PC-9 (cell line): ENCODE measurements around the gene PALLD.

Experiments
- EZH2 ChIP-seq: fragments of 200-600 bp; sonication (generic); IDR thresholded peaks from 2 replicates; pipeline ENCODE4 v1.8.0; 2017; ENCODE audit warnings: antibody characterized with exemption, low read depth
- TF ChIP-seq, protein P1 (sequence below): fragments of 200-600 bp; sonication (generic); conservative IDR thresholded peaks from 2 replicates; pipeline ENCODE4 v1.6.1; 2017; ENCODE audit warnings: mixed run types, antibody characterized with exemption, mild to moderate bottlenecking, moderate library complexity

- no peak for TF ChIP-seq EZH2
- TF ChIP-seq, protein P1, sequence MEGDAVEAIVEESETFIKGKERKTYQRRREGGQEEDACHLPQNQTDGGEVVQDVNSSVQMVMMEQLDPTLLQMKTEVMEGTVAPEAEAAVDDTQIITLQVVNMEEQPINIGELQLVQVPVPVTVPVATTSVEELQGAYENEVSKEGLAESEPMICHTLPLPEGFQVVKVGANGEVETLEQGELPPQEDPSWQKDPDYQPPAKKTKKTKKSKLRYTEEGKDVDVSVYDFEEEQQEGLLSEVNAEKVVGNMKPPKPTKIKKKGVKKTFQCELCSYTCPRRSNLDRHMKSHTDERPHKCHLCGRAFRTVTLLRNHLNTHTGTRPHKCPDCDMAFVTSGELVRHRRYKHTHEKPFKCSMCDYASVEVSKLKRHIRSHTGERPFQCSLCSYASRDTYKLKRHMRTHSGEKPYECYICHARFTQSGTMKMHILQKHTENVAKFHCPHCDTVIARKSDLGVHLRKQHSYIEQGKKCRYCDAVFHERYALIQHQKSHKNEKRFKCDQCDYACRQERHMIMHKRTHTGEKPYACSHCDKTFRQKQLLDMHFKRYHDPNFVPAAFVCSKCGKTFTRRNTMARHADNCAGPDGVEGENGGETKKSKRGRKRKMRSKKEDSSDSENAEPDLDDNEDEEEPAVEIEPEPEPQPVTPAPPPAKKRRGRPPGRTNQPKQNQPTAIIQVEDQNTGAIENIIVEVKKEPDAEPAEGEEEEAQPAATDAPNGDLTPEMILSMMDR: no peak
These were observed 432.0 kb downstream of the PALLD start for GRCh38 chr4:168928875-168929274.
